Immature natural killer cell (primary cell): ENCODE data around the gene SHF. TPM values are rescaled to one million over a fixed set of nuclear protein-coding genes. Genes with fewer than 3 reads are reported as not detected.
A peak's percentile ranks its signal among the peaks of the same experiment; 100 is the strongest.

Experiments used
- DNase-seq, 3 donors: peaks; one replicate each; pipeline ENCODE4 v3.0.0; 2022; ENCODE audit warnings: mixed read lengths in 1 of 3
- H3K27ac Mint-ChIP-seq, 6 donors: one replicate each; pipeline ENCODE4 v1.8.0; 2020; ENCODE audit warnings: mixed read lengths in 6 of 6, mild to moderate bottlenecking in 5 of 6, inconsistent platforms in 4 of 6, moderate library complexity in 3 of 6
- H3K27me3 Mint-ChIP-seq, 3 donors: one replicate each; pipeline ENCODE4 v1.8.0; 2020 to 2021; ENCODE audit warnings: low read depth in 3 of 3, mild to moderate bottlenecking in 3 of 3, mixed read lengths in 3 of 3, moderate library complexity in 3 of 3, inconsistent platforms in 1 of 3
- H3K36me3 Mint-ChIP-seq, 3 donors: one replicate each; pipeline ENCODE4 v1.8.0; 2020; ENCODE audit warnings: mixed read lengths in 3 of 3, inconsistent platforms in 2 of 3, mild to moderate bottlenecking in 2 of 3
- H3K4me1 Mint-ChIP-seq, 2 donors: one replicate each; pipeline ENCODE4 v1.8.0; 2020; ENCODE audit warnings: inconsistent platforms in 2 of 2, mild to moderate bottlenecking in 2 of 2, mixed read lengths in 2 of 2, moderate library complexity in 1 of 2
- H3K4me3 Mint-ChIP-seq, 5 donors: one replicate each; pipeline ENCODE4 v1.8.0; 2020; ENCODE audit warnings: mild to moderate bottlenecking in 5 of 5, mixed read lengths in 5 of 5, inconsistent platforms in 3 of 5, moderate library complexity in 3 of 5
- H3K9me3 Mint-ChIP-seq, 6 donors: one replicate each; pipeline ENCODE4 v1.8.0; 2020; ENCODE audit warnings: mild to moderate bottlenecking in 6 of 6, mixed read lengths in 6 of 6, inconsistent platforms in 4 of 6, moderate library complexity in 3 of 6
- polyA plus RNA-seq, 3 donors: library from polyadenylated mRNA; unstranded; fragments of 300-500 nt; fragmentation: Illumina TruSeq; gene quantifications; one replicate each; pipeline ENCODE4 v1.2.3, GENCODE V29; 2021

The SHF gene
- polyA plus RNA-seq, 3 donors from 2014 or later: 0.76 to 2.0 (median 1.9) TPM

- H3K36me3 Mint-ChIP-seq: peaks cover 0 to 9% (median 0%) of the 10 kb centered on the region in 3 donors
These were observed 17.4 kb upstream of the SHF start for GRCh38 chr15:45205192-45205591.

GRCh38 chr15:45203182-45203581 lies 15.4 kb upstream of the SHF start:
- Mint-ChIP-seq H3K4me3 (no peak overlapping the region), H3K27ac (no peak overlapping the region), H3K27me3 (peaks cover 8 to 19% (median 16%) of the 10 kb centered on the region in 3 donors), H3K9me3 (no peaks in the 10 kb centered on the region), H3K4me1 (peaks cover 0 to 3% of the 10 kb centered on the region in 2 donors), H3K36me3 (peaks cover 0 to 9% (median 0%) of the 10 kb centered on the region in 3 donors)
- no peak for DNase-seq

More at GRCh38 chr15:45205192-45205591, 17.4 kb upstream of the SHF start:
- peak; percentile 42 to 54 (median 42) for DNase-seq
- Mint-ChIP-seq H3K9me3 (no peaks in the 10 kb centered on the region), H3K27me3 (peaks cover 2 to 8% (median 5%) of the 10 kb centered on the region in 3 donors), H3K4me3 (no peak overlapping the region), H3K4me1 (no peaks in the 10 kb centered on the region), H3K27ac (peak overlapping the region in 1 of 6 donors; percentile 54)

- H3K27me3 Mint-ChIP-seq: peaks cover 2 to 19% (median 16%) of the 10 kb centered on the region in 3 donors
- H3K4me3 Mint-ChIP-seq: no peak overlapping the region
- peaks cover 0 to 2% (median 0%) of the 10 kb centered on the region in 3 donors for H3K36me3 Mint-ChIP-seq
- H3K9me3 Mint-ChIP-seq: no peaks in the 10 kb centered on the region
- DNase-seq: no peak
- H3K27ac Mint-ChIP-seq: no peak overlapping the region
- peaks cover 0 to 9% of the 10 kb centered on the region in 2 donors for H3K4me1 Mint-ChIP-seq
These were observed 14.1 kb upstream of the SHF start for GRCh38 chr15:45201869-45202268.

GRCh38 chr15:45201557-45201859 lies 13.7 kb upstream of the SHF start:
- Mint-ChIP-seq H3K4me3 (no peak overlapping the region), H3K27me3 (peaks cover 2 to 17% (median 16%) of the 10 kb centered on the region in 3 donors), H3K36me3 (no peaks in the 10 kb centered on the region), H3K9me3 (no peaks in the 10 kb centered on the region), H3K27ac (no peak overlapping the region), H3K4me1 (peaks cover 0 to 9% of the 10 kb centered on the region in 2 donors)
- peak in 1 of 3 donors; percentile 22 for DNase-seq

- Mint-ChIP-seq H3K27ac (no peak overlapping the region), H3K36me3 (no peaks in the 10 kb centered on the region), H3K9me3 (no peaks in the 10 kb centered on the region), H3K4me3 (no peak overlapping the region), H3K4me1 (peaks cover 0 to 9% of the 10 kb centered on the region in 2 donors), H3K27me3 (peaks cover 2 to 17% (median 16%) of the 10 kb centered on the region in 3 donors)
- DNase-seq: peak; percentile 76
These were observed 13.2 kb upstream of the SHF start for GRCh38 chr15:45200799-45201556.

- peaks cover 2 to 17% (median 16%) of the 10 kb centered on the region in 3 donors for H3K27me3 Mint-ChIP-seq
- no peak overlapping the region for H3K4me3 Mint-ChIP-seq
- no peaks in the 10 kb centered on the region for H3K36me3 Mint-ChIP-seq
- no peak overlapping the region for H3K27ac Mint-ChIP-seq
- H3K4me1 Mint-ChIP-seq: peaks cover 0 to 9% of the 10 kb centered on the region in 2 donors
- no peaks in the 10 kb centered on the region for H3K9me3 Mint-ChIP-seq
- peak; percentile 96 to 97 (median 97) for DNase-seq
These were observed 12.4 kb upstream of the SHF start for GRCh38 chr15:45200001-45200798.

- Mint-ChIP-seq H3K4me3 (no peak overlapping the region), H3K36me3 (no peaks in the 10 kb centered on the region), H3K27ac (peak overlapping the region in 1 of 6 donors; percentile 97), H3K27me3 (peaks cover 0 to 17% (median 16%) of the 10 kb centered on the region in 3 donors), H3K9me3 (no peaks in the 10 kb centered on the region), H3K4me1 (peaks cover 0 to 9% of the 10 kb centered on the region in 2 donors)
- peak in 2 of 3 donors; percentile 30 to 38 for DNase-seq
These were observed 11.5 kb upstream of the SHF start for GRCh38 chr15:45199136-45199810.

GRCh38 chr15:45198337-45199135 lies 10.8 kb upstream of the SHF start:
- Mint-ChIP-seq H3K9me3 (no peaks in the 10 kb centered on the region), H3K27ac (peak overlapping the region in 1 of 6 donors; percentile 97), H3K4me1 (peaks cover 0 to 9% of the 10 kb centered on the region in 2 donors), H3K36me3 (no peaks in the 10 kb centered on the region), H3K4me3 (no peak overlapping the region), H3K27me3 (peaks cover 0 to 17% (median 16%) of the 10 kb centered on the region in 3 donors)
- peak; percentile 97 to 98 (median 97) for DNase-seq

GRCh38 chr15:45197512-45197911 lies 9.7 kb upstream of the SHF start:
- H3K27me3 Mint-ChIP-seq: peaks cover 0 to 18% (median 16%) of the 10 kb centered on the region in 3 donors
- no peaks in the 10 kb centered on the region for H3K36me3 Mint-ChIP-seq
- peaks cover 0 to 9% of the 10 kb centered on the region in 2 donors for H3K4me1 Mint-ChIP-seq
- H3K27ac Mint-ChIP-seq: peak overlapping the region in 4 of 6 donors; percentile 37 to 70 (median 56)
- no peaks in the 10 kb centered on the region for H3K9me3 Mint-ChIP-seq
- H3K4me3 Mint-ChIP-seq: peak overlapping the region in 1 of 5 donors; percentile 71
- no peak for DNase-seq

GRCh38 chr15:45187578-45187893 lies 230 bp downstream of the SHF start:
- Mint-ChIP-seq H3K27me3 (peaks cover 8 to 16% (median 12%) of the 10 kb centered on the region in 3 donors), H3K36me3 (peaks cover 0 to 10% (median 7%) of the 10 kb centered on the region in 3 donors), H3K9me3 (no peaks in the 10 kb centered on the region), H3K27ac (no peak overlapping the region), H3K4me1 (peaks cover 13 to 16% of the 10 kb centered on the region in 2 donors), H3K4me3 (no peak overlapping the region)
- peak in 1 of 3 donors; percentile 13 for DNase-seq

GRCh38 chr15:45186771-45187577 lies 792 bp downstream of the SHF start:
- H3K4me1 Mint-ChIP-seq: peaks cover 15 to 19% of the 10 kb centered on the region in 2 donors
- H3K4me3 Mint-ChIP-seq: peak overlapping the region; percentile 74 to 85 (median 80)
- H3K9me3 Mint-ChIP-seq: no peaks in the 10 kb centered on the region
- H3K27ac Mint-ChIP-seq: peak overlapping the region in 1 of 6 donors; percentile 81
- peaks cover 0 to 10% (median 7%) of the 10 kb centered on the region in 3 donors for H3K36me3 Mint-ChIP-seq
- H3K27me3 Mint-ChIP-seq: peaks cover 7 to 14% (median 12%) of the 10 kb centered on the region in 3 donors
- no peak for DNase-seq
